ENCODE measurements around the gene MGMT.
A peak's percentile ranks its signal among the peaks of the same experiment; 100 is the strongest.
"Not testable (repeated sequence)": the region's sequence is repeated elsewhere in the genome, so short reads cannot be mapped to it uniquely, and the experiment has no call there.

Gene MGMT

GRCh38 chr10:129466703-129467358, at the start of gene MGMT:
Gene MGMT, plus strand, starts transcription at chr10:129467241.
- Mint-ChIP-seq H3K27me3 (no peaks in the 10 kb centered on the region), H3K27ac (peak within 1 kb of the TSS; percentile 91), H3K4me3 (peak within 1 kb of the TSS; percentile 94), H3K4me1 (peaks cover 34% of the 10 kb centered on the region), H3K36me3 (peaks cover 11% of the 10 kb centered on the region), H3K9me3 (no peaks in the 10 kb centered on the region)
- ATAC-seq, result peak; percentile 98

- Mint-ChIP-seq H3K27me3 (peaks cover 5% of the 10 kb centered on the region), H3K4me1 (no peaks in the 10 kb centered on the region), H3K36me3 (no peaks in the 10 kb centered on the region), H3K4me3 (no peak overlapping the region), H3K27ac (no peak overlapping the region), H3K9me3 (no peaks in the 10 kb centered on the region)
- ATAC-seq, result no peak
These were observed 49.2 kb upstream of the MGMT start for GRCh38 chr10:129417870-129418269.

DNA sequence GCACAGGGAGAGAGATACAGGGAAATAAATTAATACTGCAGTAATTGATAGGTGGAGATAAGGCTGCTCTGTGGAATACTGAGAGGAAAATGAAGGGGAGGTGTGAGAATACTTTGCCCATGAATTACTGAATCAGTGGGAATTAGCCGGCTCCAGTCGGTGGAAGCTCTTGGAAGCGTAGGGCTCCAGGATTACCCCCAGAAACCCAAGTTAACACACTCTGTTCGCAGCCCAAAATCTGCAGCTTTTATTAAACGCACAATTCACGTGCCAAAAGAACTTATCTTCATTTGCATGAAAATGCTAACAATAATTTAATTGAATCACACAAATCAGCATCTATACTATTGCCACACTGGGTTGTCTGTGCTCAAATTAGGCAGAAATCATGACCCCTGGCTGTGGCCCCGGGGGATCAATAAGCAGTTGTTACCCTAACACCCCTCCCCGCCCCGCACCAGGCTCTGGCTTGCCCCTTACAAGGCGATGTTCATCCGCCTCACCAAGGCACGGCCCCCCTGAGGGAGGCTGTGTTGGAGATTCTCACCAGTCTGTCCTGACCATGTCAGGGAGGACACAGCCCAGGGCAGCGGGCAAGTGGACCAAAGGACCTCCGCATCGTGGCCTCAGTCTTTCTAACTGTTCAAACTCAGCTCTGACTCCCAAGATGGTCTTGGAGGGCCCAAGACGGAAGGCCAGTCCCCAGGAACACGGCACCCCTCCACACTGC, 48.4 kb upstream of the MGMT start:
- no peak overlapping the region for H3K4me3 Mint-ChIP-seq
- peaks cover 10% of the 10 kb centered on the region for H3K27me3 Mint-ChIP-seq
- no peaks in the 10 kb centered on the region for H3K36me3 Mint-ChIP-seq
- no peaks in the 10 kb centered on the region for H3K9me3 Mint-ChIP-seq
- ATAC-seq, result no peak
- no peaks in the 10 kb centered on the region for H3K4me1 Mint-ChIP-seq
- no peak overlapping the region for H3K27ac Mint-ChIP-seq

- H3K4me3 Mint-ChIP-seq, result no peak overlapping the region
- no peaks in the 10 kb centered on the region for H3K36me3 Mint-ChIP-seq
- H3K9me3 Mint-ChIP-seq, result no peaks in the 10 kb centered on the region
- H3K27ac Mint-ChIP-seq, result no peak overlapping the region
- ATAC-seq, result no peak
- peaks cover 10% of the 10 kb centered on the region for H3K27me3 Mint-ChIP-seq
- H3K4me1 Mint-ChIP-seq, result no peaks in the 10 kb centered on the region
These were observed 47.6 kb upstream of the MGMT start for GRCh38 chr10:129419397-129419796.

DNA sequence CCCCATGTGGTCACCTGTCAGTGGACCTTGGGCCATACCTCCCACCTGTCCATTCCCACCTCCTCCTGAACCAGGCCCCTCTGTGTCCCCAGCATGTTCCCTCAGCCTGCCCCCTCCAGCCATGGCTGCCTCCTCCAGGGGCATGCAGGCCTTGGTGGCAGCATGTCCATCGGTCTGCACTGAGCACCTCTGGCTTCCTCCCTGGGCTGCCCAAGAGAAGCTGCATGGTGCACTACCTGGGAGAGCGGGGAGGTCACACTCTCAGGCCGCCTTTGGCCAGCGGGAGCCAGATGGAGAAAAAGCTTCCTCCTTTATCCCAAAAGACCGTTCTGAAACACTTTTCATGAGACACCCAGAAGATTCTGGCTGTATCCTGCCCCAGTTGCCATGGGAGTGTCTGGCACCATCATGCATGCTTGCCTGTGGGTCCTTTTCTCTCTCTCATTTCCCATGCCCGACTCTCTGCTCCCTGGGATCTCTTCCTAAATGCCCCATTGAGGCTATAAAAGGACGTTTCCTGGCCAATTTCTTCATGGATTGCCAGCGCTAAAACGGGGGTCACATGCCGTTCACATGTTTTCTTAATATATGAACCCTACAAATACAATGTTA, 45.5 kb upstream of the MGMT start:
- Mint-ChIP-seq H3K27me3 (peaks cover 24% of the 10 kb centered on the region), H3K4me3 (no peak overlapping the region), H3K4me1 (no peaks in the 10 kb centered on the region), H3K36me3 (no peaks in the 10 kb centered on the region), H3K27ac (no peak overlapping the region), H3K9me3 (no peaks in the 10 kb centered on the region)
- peak; percentile 39 for ATAC-seq

GRCh38 chr10:129424978-129425377, 42.1 kb upstream of the MGMT start:
- no peak overlapping the region for H3K27ac Mint-ChIP-seq
- no peak for ATAC-seq

GRCh38 chr10:129426606-129427005, 40.4 kb upstream of the MGMT start:
- H3K36me3 Mint-ChIP-seq, result no peaks in the 10 kb centered on the region
- no peak overlapping the region for H3K27ac Mint-ChIP-seq
- H3K27me3 Mint-ChIP-seq, result peaks cover 24% of the 10 kb centered on the region

More at GRCh38 chr10:129424978-129425377, 42.1 kb upstream of the MGMT start:
- Mint-ChIP-seq H3K27me3 (peaks cover 24% of the 10 kb centered on the region), H3K4me1 (no peaks in the 10 kb centered on the region), H3K36me3 (no peaks in the 10 kb centered on the region), H3K4me3 (no peak overlapping the region), H3K9me3 (no peaks in the 10 kb centered on the region)

GRCh38 chr10:129433266-129433665, 33.8 kb upstream of the MGMT start:
- Mint-ChIP-seq H3K4me3 (no peak overlapping the region), H3K27me3 (peaks cover 14% of the 10 kb centered on the region), H3K27ac (no peak overlapping the region), H3K9me3 (no peaks in the 10 kb centered on the region), H3K36me3 (no peaks in the 10 kb centered on the region), H3K4me1 (no peaks in the 10 kb centered on the region)
- no peak for ATAC-seq

More at GRCh38 chr10:129426606-129427005, 40.4 kb upstream of the MGMT start:
- no peak for ATAC-seq
- Mint-ChIP-seq H3K9me3 (no peaks in the 10 kb centered on the region), H3K4me3 (no peak overlapping the region), H3K4me1 (no peaks in the 10 kb centered on the region)

- not testable (repeated sequence) for H3K36me3 Mint-ChIP-seq, H3K4me1 Mint-ChIP-seq, H3K9me3 Mint-ChIP-seq, H3K27ac Mint-ChIP-seq, ATAC-seq, H3K4me3 Mint-ChIP-seq
- H3K27me3 Mint-ChIP-seq, result peaks cover 25% of the 10 kb centered on the region
These were observed 31.3 kb upstream of the MGMT start for GRCh38 chr10:129435724-129436123.

GRCh38 chr10:129438024-129438423, 29.0 kb upstream of the MGMT start:
- H3K36me3 Mint-ChIP-seq, result no peaks in the 10 kb centered on the region
- no peaks in the 10 kb centered on the region for H3K9me3 Mint-ChIP-seq
- H3K27ac Mint-ChIP-seq, result no peak overlapping the region
- H3K27me3 Mint-ChIP-seq, result peaks cover 33% of the 10 kb centered on the region
- no peak for ATAC-seq
- no peak overlapping the region for H3K4me3 Mint-ChIP-seq
- H3K4me1 Mint-ChIP-seq, result no peaks in the 10 kb centered on the region

DNA sequence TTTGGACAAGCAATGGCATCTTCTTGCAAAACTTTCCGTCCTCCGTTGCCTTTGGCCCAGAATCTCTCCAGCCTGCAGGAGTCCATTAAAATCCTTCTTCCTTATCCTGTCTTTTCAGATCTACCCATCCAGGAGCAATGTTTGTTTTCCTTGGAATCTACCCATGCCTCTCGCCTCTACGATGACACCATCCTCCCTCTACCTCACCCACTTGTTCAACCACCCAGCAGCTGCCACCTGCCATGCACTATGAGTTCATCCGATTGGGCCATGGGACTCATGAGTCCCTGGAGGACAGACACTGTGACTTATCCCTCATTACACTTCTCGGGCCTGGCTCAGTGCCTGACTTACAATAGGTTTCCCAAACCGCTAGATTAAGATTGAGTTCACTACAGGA, 26.8 kb upstream of the MGMT start:
- Mint-ChIP-seq H3K9me3 (no peaks in the 10 kb centered on the region), H3K27me3 (peaks cover 27% of the 10 kb centered on the region), H3K36me3 (no peaks in the 10 kb centered on the region), H3K27ac (no peak overlapping the region), H3K4me3 (no peak overlapping the region), H3K4me1 (no peaks in the 10 kb centered on the region)
- ATAC-seq, result no peak

- Mint-ChIP-seq H3K27me3 (peaks cover 27% of the 10 kb centered on the region), H3K4me3 (no peak overlapping the region), H3K9me3 (no peaks in the 10 kb centered on the region), H3K27ac (no peak overlapping the region), H3K36me3 (no peaks in the 10 kb centered on the region), H3K4me1 (no peaks in the 10 kb centered on the region)
- no peak for ATAC-seq
These were observed 26.2 kb upstream of the MGMT start for GRCh38 chr10:129440722-129441316.

DNA sequence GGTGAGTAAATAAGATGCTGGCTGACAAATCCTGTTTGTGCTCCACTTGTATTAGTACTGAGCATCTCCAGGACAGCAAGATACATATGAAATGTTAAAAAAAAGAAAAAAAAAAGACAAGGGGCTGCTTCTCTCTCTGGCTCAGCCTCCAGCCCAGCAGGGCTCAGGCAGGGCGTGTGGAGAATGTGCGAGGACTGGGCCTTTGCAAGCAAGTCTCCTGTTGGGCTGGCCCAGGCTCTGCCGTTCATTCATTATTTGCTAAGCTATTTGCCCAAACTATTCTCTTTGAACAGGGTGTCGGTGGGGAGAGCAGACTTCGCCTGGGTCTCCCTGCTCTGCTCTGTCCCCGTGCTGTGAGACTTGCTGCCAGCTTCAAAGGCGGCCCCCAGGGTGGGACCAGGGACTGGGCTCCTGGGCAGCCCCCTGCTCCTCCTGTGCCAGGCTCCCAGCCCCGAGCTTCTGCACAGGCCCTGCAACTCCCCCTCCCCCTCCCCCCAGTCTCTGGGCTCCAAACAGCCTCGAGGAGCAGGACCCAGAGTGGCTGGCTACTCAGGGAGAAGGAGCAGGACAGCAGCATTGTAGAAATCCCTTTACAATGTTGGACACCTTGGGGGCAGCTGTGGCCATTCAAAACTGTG, 25.6 kb upstream of the MGMT start:
- no peak overlapping the region for H3K27ac Mint-ChIP-seq
- peaks cover 27% of the 10 kb centered on the region for H3K27me3 Mint-ChIP-seq

GRCh38 chr10:129442866-129443265, 24.2 kb upstream of the MGMT start:
- Mint-ChIP-seq H3K36me3 (no peaks in the 10 kb centered on the region), H3K27me3 (peaks cover 36% of the 10 kb centered on the region), H3K9me3 (no peaks in the 10 kb centered on the region), H3K27ac (no peak overlapping the region), H3K4me3 (no peak overlapping the region), H3K4me1 (no peaks in the 10 kb centered on the region)
- ATAC-seq, result no peak

More for the DNA sequence above, 25.6 kb upstream of the MGMT start:
- H3K9me3 Mint-ChIP-seq, result no peaks in the 10 kb centered on the region
- H3K4me1 Mint-ChIP-seq, result no peaks in the 10 kb centered on the region
- no peaks in the 10 kb centered on the region for H3K36me3 Mint-ChIP-seq
- peak; percentile 34 for ATAC-seq
- no peak overlapping the region for H3K4me3 Mint-ChIP-seq

DNA sequence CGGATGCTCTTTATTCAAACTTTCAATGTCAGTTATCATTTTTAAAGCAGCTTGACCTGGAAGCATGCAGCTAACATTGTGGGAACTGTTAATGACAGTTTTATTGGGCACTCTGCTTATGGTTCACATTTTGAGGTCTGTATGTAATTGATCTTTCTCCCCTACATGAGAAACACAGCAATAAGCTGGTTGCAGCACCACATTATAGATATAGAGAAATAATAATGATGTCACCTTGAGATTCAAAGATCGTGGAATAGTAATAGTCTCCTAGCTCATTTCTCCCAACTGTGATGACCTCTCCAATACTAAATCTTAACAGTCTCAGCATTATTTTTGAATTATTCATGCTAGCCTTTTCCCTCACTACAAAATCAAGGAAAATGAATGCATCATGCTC, 22.7 kb upstream of the MGMT start:
- H3K9me3 Mint-ChIP-seq, result no peaks in the 10 kb centered on the region
- peaks cover 42% of the 10 kb centered on the region for H3K27me3 Mint-ChIP-seq
- H3K27ac Mint-ChIP-seq, result no peak overlapping the region
- H3K36me3 Mint-ChIP-seq, result no peaks in the 10 kb centered on the region
- H3K4me1 Mint-ChIP-seq, result no peaks in the 10 kb centered on the region
- H3K4me3 Mint-ChIP-seq, result no peak overlapping the region
- ATAC-seq, result no peak

All from stimulated activated memory B cell treated with anti-CD40 and anti-IgM and Interleukin-4, amounts not matched to agents 10 μg/mL and 1 μg/mL and 100 μg/mL, for 72 hours (primary cell).